HFFc6 (cell line): ENCODE data around the gene CAPZA3. TPM values are rescaled to one million over a fixed set of nuclear protein-coding genes. Genes with fewer than 3 reads are reported as not detected.

Experiments used
- DNase-seq: peaks from one replicate; pipeline ENCODE4 v3.0.0-alpha.2; 2018
- H3K27ac Mint-ChIP-seq: 2 replicates; pipeline ENCODE4 v1.8.0; 2020; ENCODE audit warnings: mild to moderate bottlenecking, mixed read lengths
- H3K27me3 Mint-ChIP-seq: 2 replicates; pipeline ENCODE4 v1.8.0; 2021; ENCODE audit warnings: mild to moderate bottlenecking, moderate library complexity, mixed read lengths; ENCODE audit not compliant: insufficient read depth
- H3K36me3 Mint-ChIP-seq: 2 replicates; pipeline ENCODE4 v1.8.0; 2021; ENCODE audit warnings: low read depth, mixed read lengths
- H3K4me1 Mint-ChIP-seq: 2 replicates; pipeline ENCODE4 v1.8.0; 2020; ENCODE audit warnings: low read depth, mixed read lengths
- H3K4me3 Mint-ChIP-seq: 2 replicates; pipeline ENCODE4 v1.8.0; 2020; ENCODE audit warnings: mild to moderate bottlenecking, moderate library complexity, mixed read lengths
- H3K9me3 Mint-ChIP-seq: 2 replicates; pipeline ENCODE4 v1.8.0; 2020; ENCODE audit warnings: mild to moderate bottlenecking, mixed read lengths
- total RNA-seq, 6 experiments: library from RNA; stranded (reverse); fragmentation: NEBNext Ultra II Directional; extraction: Animal tissue kit (Norgen Biotek cat#: 25700); gene quantifications; 2 replicates in 1 of 6; 3 replicates in 5 of 6; pipeline ENCODE4 v1.2.3, GENCODE V29; 2021
- TF ChIP-seq, protein P1 (sequence below): fragments of 200-600 bp; sonication (generic); IDR thresholded peaks from 2 replicates; pipeline ENCODE4 v1.5.0; 2021; ENCODE audit warnings: antibody characterized with exemption, mild to moderate bottlenecking

The CAPZA3 gene
- total RNA-seq, 6 experiments from 2014 or later: not detected

DNA sequence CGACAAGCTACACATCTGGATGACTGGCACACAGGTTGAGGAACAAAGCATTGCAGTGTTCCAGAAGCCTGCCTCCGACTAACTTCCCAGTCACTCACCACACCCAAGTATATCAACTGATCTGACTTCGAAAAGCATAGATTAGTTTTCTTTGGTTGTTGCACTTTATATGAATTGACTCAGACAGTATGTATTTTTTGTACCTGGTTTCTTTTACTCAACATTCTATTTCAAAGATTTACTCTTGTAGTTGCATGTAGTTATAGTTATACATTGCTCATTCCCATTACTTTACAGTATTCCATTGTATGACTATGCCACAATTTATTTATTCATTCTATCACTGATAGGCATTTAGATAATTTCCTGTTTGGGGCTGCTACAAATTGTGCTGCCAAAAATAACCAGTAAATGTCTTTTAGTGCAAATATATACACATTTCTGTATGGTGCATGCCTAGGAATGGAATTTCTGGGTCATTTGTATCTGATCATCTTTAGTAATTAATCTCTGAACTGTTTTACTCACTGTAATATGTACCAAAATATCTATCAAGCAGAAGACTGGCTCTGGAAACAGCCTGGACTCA is 17.9 kb upstream of the CAPZA3 start:
- Mint-ChIP-seq H3K27ac (peak overlapping the region; percentile 67), H3K36me3 (peaks cover 5% of the 10 kb centered on the region; the same call in 1 of the 2 replicates), H3K9me3 (no peaks in the 10 kb centered on the region), H3K27me3 (no peaks in the 10 kb centered on the region; the same call in 1 of the 2 replicates), H3K4me1 (peaks cover 51% of the 10 kb centered on the region), H3K4me3 (peak overlapping the region; percentile 26)
- peak; percentile 36 for DNase-seq
- TF ChIP-seq, protein P1, sequence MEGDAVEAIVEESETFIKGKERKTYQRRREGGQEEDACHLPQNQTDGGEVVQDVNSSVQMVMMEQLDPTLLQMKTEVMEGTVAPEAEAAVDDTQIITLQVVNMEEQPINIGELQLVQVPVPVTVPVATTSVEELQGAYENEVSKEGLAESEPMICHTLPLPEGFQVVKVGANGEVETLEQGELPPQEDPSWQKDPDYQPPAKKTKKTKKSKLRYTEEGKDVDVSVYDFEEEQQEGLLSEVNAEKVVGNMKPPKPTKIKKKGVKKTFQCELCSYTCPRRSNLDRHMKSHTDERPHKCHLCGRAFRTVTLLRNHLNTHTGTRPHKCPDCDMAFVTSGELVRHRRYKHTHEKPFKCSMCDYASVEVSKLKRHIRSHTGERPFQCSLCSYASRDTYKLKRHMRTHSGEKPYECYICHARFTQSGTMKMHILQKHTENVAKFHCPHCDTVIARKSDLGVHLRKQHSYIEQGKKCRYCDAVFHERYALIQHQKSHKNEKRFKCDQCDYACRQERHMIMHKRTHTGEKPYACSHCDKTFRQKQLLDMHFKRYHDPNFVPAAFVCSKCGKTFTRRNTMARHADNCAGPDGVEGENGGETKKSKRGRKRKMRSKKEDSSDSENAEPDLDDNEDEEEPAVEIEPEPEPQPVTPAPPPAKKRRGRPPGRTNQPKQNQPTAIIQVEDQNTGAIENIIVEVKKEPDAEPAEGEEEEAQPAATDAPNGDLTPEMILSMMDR: no peak

DNA sequence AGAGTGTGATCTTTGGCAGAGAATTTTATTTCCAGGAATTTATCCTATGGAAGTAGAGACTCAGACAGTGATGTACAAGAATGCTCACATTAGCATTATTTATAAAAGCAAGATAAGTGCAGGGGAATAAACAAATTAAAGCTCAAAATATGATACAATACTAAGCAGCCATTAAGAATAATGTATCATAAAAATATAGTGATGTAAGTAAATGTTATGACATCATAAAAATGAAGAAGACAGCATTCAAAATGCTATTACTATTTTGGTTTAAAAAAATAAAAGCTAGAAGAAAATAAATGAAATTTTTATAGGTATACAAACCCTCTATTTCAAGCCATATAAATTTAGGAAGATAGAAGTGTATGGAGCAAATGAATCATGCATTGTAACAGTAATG is 17.2 kb upstream of the CAPZA3 start:
- TF ChIP-seq, protein P1: no peak
- H3K36me3 Mint-ChIP-seq: peaks cover 5% of the 10 kb centered on the region; the same call in 1 of the 2 replicates
- no peaks in the 10 kb centered on the region for H3K9me3 Mint-ChIP-seq

DNA sequence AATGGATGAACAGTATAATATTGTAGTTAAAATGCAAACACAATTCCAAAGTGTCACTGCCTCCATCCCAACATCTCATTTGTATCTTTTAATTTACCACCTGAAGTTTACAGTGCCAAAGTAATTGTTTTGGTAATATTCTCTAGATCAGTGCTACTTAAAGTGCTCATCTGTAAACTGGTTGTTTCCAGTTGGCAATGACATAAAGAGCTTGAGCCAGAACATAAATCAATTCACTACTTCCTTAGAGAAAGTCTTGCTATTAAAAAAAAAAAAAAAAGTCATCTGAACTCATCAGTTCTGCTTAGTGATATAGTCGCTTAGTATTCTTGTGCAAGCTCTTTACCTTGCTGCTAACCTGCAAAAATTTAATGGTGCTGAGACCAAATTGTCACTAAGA is 16.5 kb upstream of the CAPZA3 start:
- Mint-ChIP-seq H3K36me3 (peaks cover 5% of the 10 kb centered on the region; the same call in 1 of the 2 replicates), H3K27ac (no peak overlapping the region), H3K4me1 (peaks cover 53% of the 10 kb centered on the region), H3K9me3 (no peaks in the 10 kb centered on the region), H3K4me3 (no peak overlapping the region), H3K27me3 (no peaks in the 10 kb centered on the region; the same call in 1 of the 2 replicates)
- TF ChIP-seq, protein P1: no peak
- no peak for DNase-seq

More for the DNA sequence above, 17.2 kb upstream of the CAPZA3 start:
- H3K4me3 Mint-ChIP-seq: no peak overlapping the region
- peaks cover 53% of the 10 kb centered on the region for H3K4me1 Mint-ChIP-seq
- H3K27ac Mint-ChIP-seq: 0 out of 2 replicates have a peak overlapping the region, but pooled peaks have one; percentile 67
- H3K27me3 Mint-ChIP-seq: no peaks in the 10 kb centered on the region; the same call in 1 of the 2 replicates
- DNase-seq: no peak

DNA sequence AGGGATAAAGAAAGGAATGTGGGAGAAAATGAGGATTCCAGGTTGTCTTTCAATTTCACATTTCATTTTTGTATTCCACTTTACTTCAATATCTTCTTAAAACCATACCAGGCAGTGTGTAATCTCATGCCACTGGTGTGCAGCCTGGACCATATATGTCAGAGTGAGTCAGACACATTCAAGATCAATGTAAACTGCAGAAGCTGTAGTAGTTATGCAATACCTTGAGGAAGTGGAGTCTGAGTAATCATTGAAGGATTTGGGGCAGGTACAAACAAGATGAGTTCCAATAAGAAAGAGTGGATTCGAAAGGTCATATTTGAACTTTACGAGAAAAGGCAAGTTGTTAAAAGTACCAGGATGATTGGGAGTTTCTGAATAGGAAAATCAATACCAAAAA is 14.2 kb upstream of the CAPZA3 start:
- H3K36me3 Mint-ChIP-seq: peaks cover 5% of the 10 kb centered on the region; the same call in 1 of the 2 replicates
- peak overlapping the region; percentile 8; the same call in 1 of the 2 replicates for H3K4me3 Mint-ChIP-seq
- peak; percentile 56 for DNase-seq
- no peaks in the 10 kb centered on the region for H3K9me3 Mint-ChIP-seq
- H3K4me1 Mint-ChIP-seq: peaks cover 45% of the 10 kb centered on the region
- TF ChIP-seq, protein P1: no peak
- H3K27me3 Mint-ChIP-seq: no peaks in the 10 kb centered on the region
- peak overlapping the region; percentile 9 for H3K27ac Mint-ChIP-seq

DNA sequence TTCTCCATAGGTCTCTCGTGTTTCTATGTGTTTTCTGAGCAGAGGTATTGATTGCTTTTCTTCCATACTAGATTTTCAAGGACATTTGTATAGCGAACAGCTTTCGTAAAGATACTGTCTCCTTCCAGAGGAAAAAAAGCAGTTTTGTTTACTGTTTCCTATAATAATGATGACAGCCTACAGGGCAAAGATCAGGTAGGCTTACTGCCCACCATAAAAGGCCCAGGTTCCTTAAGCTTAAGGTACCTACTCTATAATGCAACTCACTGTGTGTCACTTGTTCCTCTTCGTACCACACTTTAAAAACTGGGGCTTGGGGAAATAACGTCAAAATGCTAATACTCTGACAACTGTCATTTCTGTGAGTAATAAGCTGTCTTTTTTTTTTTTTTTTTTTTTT is 6.8 kb upstream of the CAPZA3 start:
- no peak for DNase-seq
- H3K36me3 Mint-ChIP-seq: peaks cover 16% of the 10 kb centered on the region
- peaks cover 20% of the 10 kb centered on the region for H3K9me3 Mint-ChIP-seq
- H3K4me3 Mint-ChIP-seq: no peak overlapping the region
- TF ChIP-seq, protein P1: no peak
- no peaks in the 10 kb centered on the region; the same call in 1 of the 2 replicates for H3K27me3 Mint-ChIP-seq
- H3K27ac Mint-ChIP-seq: no peak overlapping the region
- H3K4me1 Mint-ChIP-seq: no peaks in the 10 kb centered on the region; the same call in 1 of the 2 replicates
